HG02759 (cell line): ENCODE measurements around the gene MYADML2.
A peak's percentile ranks its signal among the peaks of the same experiment; 100 is the strongest.

Experiments used
- ATAC-seq: cut with Tn5 transposase; IDR thresholded peaks from one replicate; pipeline ENCODE4 v1.9.1; 2021; ENCODE audit warnings: mild to moderate bottlenecking, moderate library complexity; ENCODE audit not compliant: unreplicated experiment

The MYADML2 gene

DNA sequence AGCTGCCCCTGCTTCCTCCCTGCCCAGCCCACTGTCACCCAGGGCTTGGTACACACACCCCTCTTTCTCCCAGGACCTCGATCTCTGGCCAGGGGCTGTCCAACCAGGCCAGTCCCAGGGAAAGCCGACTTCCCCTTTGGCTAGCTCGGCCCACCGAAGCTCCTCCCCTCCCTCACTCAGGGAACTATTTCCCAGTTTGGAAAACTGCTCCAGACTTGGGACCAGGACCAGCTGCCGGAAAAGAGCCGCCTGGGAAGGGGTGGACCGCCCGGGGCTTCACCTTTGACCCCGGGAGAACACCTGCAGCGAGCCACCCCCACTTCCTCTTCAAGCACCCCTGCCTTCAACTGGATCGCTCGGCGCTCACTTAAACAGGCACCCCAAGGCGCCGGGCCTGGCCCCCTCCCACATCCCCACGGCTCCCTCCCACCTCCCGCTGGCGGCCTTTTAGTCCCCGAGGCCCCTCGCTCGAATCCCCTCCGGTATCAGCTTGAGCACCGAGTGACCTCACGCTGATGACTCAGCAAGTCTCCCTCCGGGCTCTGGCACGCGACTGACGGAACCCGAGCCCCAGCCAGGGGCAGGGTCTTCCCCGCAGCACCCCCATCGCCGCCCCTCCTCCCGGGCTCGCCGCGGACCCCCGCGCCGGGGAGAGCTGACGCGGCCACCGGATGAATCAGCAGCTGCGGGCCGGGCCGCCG is 20.4 kb downstream of the MYADML2 start:
- ATAC-seq, result peak; percentile 21

GRCh38 chr17:81925860-81926450 is 21.1 kb downstream of the MYADML2 start:
- ATAC-seq, result no peak

GRCh38 chr17:81924557-81925532 is 22.2 kb downstream of the MYADML2 start:
- ATAC-seq, result no peak

GRCh38 chr17:81923302-81924260 is 23.5 kb downstream of the MYADML2 start:
- ATAC-seq, result no peak

DNA sequence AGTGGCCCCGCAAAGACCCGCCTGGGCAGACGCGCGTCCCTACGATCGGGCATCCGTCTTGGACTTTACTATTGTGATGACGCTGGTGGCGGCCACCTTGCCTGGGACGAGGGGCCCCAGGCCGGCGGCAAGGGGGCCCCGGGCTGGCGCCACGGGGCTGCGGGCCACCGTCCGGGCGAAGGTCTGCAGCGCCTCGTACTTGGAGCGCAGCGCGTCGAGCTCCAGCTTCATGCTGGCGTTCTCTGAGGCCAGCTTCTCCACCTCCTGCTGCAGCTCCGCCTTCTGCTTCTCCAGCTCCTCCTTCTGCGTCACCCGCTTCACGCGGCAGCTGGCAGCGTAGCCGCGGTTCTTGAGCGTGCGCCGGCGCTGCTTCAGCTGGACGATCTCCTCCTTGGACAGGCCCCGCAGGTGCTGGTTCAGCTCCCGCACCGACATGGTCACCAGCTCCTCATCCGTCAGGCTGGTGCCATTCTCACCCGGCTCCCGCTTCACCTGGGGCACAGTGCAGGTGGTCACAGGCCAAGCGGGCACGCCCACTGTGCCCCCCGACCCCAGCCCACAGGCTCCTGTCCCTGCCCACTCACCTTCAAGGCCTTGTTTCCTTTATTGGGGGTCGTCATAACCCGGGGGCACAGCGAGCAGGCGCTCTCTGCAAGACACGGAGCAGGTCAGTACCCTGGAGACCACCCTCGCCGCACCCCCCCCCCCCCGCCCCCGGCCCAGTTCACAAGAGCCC is 24.3 kb downstream of the MYADML2 start:
- ATAC-seq, result no peak

GRCh38 chr17:81921996-81922565 is 25.0 kb downstream of the MYADML2 start:
- no peak for ATAC-seq

DNA sequence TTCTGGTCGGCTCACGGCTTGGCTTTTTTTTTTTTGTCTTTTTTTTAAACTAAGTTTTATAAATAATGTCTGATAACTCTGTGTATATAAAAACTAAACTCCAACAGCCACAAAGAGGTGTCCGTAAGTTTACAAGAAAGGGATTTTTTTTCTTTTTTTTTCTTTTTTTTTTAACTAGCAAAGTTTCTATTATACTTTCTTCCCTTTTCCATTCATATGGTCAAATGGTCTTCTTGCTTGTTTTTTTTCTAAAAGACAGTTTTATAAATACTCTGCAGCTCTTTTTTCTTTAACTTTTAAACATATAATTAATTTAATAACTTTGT is 25.5 kb downstream of the MYADML2 start:
- no peak for ATAC-seq

DNA sequence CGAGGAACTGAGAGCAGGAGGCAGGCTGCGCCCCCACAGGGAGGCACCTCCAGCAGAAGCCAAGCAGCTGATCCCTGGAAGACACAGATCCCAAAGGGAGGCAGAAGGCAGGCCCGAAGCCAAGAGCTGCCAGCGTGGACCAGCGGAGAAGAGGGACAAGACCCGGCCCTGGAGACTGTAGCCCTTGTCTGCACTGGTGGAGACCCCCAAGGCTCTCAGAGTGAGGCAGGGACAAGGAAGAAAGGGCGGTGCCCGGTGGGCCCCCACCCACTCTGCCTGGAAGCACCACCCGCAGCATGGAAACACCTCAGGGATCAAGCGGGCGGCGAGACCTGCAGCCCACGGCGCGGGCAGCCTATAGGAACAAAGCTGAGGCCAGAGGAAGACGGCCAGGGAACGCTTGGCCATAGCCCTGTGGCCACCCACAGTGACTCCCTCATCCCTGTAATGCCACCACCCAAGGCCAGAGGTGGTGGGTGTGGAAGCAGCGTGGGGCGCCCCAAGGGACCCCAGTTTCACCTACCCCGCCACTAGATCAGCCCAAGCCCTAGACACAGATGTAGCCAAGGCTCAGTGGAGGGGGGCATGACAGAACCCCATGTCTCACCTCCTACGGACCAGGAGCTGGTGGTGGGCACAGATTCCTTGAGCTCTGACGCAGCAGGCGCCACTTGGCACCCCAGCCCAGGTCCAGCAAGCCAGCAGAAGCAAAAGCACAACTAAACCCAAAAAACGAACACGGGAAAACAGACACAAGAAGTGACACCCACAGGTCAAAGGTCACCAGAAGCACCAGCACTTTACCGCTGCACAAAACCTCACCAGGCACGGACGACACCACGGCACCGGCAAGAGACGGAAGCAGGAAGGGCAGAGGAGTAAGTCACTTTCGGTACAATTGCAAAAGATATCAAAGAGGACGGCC is 26.2 kb downstream of the MYADML2 start:
- ATAC-seq, result no peak

DNA sequence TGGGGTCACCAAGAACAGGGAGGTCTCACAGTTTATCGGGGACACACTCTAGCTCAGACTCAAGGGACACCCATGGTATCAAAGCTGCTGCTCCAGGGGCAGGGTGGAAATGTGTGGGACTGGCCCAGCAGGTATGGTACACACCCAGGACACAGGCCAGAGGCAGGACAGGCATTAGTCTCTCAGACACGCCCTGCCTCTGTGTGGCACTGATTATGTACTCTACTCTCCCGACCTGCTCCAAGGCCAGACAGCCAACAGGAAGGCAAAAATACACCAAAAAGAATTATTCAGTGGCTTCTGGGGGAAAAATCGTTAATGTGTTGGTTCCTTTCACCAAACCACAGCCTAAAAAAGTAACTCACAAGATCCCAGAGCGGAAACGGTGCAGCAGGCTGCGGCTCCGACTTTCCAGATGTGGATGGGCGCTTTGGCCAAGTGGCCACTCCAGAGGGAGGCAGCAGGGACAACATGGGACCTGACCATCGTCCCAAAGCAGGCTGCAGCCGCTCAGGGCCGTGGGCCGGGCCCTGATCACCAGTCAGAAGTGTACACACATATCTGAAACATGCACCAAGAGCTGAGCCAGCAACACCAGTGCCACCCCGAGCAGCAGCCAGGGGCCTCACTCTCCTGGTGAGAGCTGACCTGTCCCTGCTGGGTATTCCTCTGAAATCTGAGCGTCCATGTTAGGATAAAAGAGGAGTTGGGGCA is 28.0 kb downstream of the MYADML2 start:
- ATAC-seq, result no peak

- peak; percentile 13 for ATAC-seq
Observed at GRCh38 chr17:81918333-81918669, 28.7 kb downstream of the MYADML2 start.

- ATAC-seq, result peak; percentile 83
Observed at GRCh38 chr17:81917565-81918332, 29.3 kb downstream of the MYADML2 start, which contains the start of gene SIRT7. Gene SIRT7, minus strand, starts transcription at chr17:81918176. Its CDS starts 45 bp downstream, at chr17:81918131.

GRCh38 chr17:81916234-81917001 is 30.6 kb downstream of the MYADML2 start:
- no peak for ATAC-seq

DNA sequence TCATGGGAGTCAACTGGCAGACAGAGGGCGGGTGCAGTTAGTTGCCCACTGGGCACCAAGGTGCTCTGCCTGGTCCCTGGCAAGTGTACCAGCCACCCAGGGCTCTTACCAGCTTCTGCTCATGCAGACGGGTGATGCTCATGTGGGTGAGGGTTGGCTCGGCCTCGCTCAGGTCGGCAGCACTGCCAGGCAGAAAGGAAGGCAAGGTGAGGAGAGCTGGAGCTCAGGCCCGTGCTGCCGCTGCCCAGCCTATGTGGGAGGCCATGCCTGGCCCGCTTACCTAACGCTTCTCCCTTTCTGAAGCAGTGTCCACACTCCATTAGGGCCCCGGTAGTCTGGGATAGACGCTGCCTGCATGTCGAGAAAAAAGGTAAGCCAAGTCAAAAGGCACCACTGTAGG is 31.7 kb downstream of the MYADML2 start:
- no peak for ATAC-seq

- no peak for ATAC-seq
Observed at GRCh38 chr17:81914103-81914850, 32.8 kb downstream of the MYADML2 start.

DNA sequence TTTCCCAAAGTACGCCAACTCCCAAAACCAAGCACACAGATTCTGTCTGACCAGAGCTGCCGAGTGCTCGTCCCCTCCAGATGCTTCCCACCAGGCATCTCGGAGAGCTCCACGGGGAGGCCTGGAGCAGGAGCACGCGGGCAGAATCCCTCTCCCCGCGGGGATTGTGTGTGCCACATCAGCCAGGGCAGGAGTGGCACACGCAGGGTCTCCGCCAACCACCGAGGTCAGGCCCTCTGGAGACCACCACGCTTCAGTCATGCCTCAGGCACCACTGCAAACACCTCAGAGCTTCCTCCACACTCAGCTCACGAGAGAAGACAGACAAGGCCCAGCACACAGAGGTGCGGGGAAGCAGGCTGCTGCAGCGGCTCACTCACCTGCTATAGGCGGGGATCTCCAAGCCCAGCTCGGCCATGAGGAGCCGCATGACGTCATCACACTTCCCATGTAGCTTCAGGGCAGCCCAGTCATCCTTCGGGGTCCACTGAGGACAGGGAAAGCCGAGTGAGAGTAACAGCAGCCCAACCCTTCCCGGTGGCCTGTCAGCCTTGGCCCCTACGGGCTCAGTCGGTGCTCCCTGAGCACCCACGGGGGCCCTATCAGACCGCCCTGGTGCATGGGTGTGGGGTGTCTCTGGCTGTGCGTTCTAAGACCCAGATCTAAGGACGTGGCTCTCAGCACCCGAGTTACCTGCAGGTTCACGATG is 33.5 kb downstream of the MYADML2 start:
- no peak for ATAC-seq
